NCI-H2107 treated with DMSO at 0.1 percent for 48 hours (cell line): ENCODE measurements around the gene RB1.
"Not testable (repeated sequence)": the region's sequence is repeated elsewhere in the genome, so short reads cannot be mapped to it uniquely, and the experiment has no call there.

Experiments
- DNase-seq: peaks from one replicate; lab custom pipeline; 2025; ENCODE audit not compliant: unreplicated experiment; lab: John Stamatoyannopoulos, UW

Gene RB1

DNA sequence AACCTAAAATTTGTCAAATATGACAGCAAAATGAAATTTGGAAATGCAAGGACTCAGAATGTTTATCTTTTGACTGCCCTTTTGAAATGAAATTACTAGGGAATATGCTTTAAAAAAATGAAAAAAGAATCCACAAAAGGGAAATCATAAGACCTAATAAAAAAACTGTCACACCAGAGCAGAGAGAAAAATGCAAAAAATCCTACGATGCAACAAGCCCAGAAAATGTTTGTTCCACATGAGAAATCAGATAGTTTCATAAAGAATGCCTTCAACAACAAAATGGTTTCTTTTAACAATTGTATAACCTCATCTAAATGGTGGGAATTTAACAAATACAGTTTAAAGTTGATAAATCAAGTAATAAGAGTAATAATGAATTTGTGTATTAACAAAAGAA lies 101.4 kb downstream of the RB1 start:
- DNase-seq: no peak

DNA sequence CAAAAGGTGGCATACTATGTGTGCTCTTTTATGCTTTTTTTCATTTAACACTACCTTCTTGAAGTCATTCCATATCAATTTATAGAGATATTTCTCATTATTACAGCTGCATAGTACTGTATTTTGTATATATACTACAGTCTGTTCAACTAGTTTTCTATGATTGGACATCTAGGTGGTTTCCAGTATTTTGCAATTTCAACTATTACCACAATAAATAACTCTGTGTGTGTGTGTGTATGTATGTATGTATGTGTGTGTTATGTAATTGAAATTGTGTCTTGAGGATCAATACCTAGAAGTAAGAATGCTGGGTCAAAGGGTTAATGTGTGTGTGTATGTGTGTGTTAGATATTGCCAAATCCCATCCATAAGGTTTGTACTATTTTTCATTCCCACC lies 102.3 kb downstream of the RB1 start:
- no peak for DNase-seq

DNA sequence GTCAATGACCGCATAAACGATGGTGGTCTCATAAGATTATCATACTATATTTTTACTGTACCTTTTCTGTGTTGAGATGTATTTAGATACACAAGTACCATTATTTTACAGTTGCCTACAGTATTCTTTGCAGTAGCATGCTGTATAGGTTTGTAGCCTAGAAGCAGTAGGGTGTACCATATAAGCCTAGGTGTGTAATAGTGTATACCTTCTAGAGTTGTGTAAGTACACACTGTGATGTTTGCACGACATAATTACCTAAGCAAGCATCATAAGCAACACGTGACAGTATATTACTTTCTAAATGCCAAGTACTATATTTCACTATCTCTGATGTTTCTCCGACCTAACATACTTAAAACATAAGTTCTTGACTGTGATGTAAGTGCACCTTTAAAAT lies 106.6 kb downstream of the RB1 start:
- DNase-seq: no peak

DNA sequence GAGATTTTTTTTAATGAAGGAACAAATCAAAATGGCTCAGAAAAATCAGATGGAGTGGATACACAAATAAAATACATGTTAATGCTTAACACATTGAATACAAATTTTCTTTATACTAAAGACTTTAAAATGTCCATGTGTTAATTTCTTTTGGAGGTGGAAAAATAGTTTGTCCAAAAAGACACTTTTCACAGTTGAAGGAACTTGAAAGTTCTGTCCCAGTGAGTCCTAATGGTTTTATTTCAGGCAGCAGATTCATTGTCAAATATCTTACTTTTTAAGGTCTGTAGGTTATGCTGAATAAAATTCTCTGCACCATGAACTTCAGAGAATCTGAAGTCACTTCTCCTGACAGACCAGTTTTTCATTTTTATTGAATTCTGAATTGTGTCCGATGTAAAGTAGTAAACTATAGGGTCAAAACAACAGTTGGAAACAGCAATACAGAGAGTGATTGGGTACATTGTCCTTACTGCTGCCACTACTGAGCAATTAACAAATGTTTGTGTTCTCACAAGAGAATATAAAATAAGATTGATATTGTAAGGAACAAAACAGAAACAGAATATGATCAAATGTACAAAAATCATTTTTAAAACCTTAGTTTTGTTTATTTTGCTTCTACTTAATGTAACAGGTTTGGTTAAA lies 107.7 kb downstream of the RB1 start:
- no peak for DNase-seq

GRCh38 chr13:48411841-48412531 lies 108.4 kb downstream of the RB1 start:
- DNase-seq: no peak

DNA sequence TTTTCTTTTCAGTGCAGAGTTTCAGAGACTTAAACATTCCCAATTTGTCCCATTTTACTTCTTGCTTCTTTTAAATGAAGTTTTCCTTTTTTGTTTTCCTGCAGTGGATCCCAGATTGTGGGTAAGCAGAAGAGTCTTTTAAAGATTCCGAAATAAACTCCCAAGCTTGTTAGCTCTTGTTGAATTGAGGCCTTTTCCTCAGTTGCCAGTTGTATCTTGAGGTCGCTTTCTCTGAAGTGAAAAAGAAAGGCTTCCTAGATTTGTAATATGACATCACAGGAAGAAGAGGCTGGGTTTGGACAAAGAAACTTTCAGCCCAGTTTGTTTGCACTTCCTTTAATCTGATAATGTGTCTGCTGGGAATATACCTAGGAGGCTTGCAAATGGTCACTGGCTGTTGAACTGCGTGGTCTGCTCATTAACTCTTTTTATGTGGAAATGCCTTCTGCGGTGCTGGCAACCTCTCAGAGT lies 109.4 kb downstream of the RB1 start, which contains the start of gene LPAR6:
Gene LPAR6, minus strand, starts transcription at position 233 of the 471 bp plus-strand sequence. CDS start 690 bp downstream, outside the sequence.
- no peak for DNase-seq

- no peak for DNase-seq
Observed at GRCh38 chr13:48414501-48414900, 111.0 kb downstream of the RB1 start.

DNA sequence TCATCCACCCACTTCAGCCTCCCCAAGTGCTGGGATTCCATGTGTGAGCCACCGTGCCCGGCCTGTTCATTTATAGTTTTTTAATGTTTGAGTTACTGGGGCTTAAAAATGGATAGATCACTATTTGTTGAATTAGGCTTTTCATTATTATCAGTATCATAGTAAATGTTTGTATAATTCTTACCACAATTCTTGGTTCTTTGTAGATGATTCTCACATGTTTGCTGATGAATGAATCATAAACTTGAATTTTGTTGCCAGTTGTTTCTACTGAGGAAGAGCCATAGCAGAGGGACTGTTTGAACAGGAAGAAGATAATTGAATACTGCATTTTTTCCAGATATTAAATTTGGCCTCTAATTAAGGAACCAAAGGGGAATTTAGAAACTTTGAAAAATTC lies 112.0 kb downstream of the RB1 start:
- DNase-seq: no peak

DNA sequence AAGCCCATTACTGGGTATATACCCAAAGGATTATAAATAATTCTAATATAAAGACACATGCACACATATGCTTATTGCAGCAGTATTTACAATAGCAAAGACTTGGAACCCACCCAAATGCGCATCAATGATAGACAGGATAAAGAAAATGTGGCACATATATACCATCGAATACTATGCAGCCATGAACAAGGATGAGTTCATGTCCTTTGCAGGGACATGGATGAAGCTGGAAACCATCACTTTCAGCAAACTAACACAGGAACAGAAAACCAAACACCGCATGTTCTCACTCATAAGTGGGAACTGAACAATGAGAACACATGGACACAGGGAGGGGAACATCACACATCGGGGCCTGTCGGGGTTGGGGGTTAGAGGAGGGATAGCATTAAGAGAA lies 118.5 kb downstream of the RB1 start:
- DNase-seq: not testable (repeated sequence)

DNA sequence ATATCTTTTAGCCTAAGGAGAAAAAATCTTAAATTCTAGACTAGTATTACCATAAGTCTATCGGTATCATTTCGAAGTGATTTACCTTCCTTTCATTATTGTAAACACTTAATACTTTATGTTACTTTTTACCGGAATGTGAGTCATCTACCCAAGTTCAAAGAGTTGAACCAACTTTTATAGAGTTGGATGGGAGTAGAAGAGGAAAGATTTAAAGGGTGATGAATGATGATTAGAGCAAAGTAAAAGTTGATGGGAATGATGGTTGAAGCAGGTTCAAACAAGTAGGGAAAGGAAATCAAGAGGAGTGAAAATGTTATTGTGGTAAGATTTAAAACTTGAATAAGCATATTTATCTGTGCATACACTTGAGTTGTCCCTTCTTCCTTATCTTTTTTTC lies 120.7 kb downstream of the RB1 start:
- DNase-seq: no peak

GRCh38 chr13:48426052-48426451 lies 122.5 kb downstream of the RB1 start:
- DNase-seq: no peak

GRCh38 chr13:48426755-48427298 lies 123.3 kb downstream of the RB1 start:
- not testable (repeated sequence) for DNase-seq

DNA sequence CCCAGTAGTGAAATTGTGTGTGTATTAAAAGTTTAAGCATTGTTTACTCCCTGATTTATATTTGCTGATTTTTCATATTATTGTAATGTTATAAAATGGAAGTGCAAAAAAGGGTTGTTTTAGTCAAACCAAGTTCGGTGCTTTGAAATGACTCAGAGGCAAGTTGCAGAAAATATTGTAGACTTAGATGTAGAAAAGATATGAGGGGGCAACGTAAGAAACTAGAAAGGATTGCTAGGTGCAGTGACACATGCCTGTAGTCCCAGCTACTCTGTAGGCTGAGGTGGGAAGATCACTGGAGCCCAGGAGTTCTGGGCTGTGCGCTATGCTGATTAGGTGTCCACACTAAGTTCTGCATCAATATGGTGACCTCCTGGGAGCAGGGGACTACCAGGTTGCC lies 125.5 kb downstream of the RB1 start:
- DNase-seq: no peak

DNA sequence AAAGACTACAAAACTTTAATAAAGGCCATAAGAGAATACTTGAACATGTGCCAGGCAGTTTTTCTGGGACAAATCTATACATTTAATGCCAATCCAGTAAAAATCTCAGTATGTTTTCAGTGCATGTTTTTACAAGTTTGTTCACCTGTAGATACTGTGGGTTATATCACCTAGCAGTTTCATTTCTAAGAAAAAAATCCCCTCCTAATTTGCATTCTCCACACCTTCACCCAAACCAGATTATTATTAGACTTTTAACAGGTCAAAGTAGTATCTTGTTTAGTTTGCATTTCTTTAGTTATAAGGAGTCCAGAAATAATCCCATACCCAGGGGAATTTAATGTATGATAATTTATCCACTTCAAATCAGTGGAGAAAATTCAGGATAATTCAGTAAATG lies 126.3 kb downstream of the RB1 start:
- DNase-seq: no peak

DNA sequence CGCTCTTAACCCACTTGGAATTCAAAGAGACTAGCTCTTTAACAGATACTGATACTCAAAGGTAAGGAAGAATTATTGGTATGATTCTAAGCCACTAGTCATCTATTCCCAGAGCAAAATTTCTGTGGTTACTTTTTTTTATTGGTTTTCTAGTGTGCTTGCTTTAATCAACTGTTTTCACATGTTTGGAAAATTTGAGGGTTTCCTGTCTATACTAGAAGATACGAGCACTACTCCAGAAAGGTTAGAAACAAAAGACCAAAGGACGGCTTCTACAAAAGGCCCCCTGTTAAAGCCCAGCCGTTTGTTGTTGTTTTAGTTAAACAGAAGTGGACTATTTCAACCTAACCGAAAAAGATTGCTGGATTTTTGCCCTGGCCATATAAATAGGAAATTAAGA lies 127.9 kb downstream of the RB1 start:
- no peak for DNase-seq

DNA sequence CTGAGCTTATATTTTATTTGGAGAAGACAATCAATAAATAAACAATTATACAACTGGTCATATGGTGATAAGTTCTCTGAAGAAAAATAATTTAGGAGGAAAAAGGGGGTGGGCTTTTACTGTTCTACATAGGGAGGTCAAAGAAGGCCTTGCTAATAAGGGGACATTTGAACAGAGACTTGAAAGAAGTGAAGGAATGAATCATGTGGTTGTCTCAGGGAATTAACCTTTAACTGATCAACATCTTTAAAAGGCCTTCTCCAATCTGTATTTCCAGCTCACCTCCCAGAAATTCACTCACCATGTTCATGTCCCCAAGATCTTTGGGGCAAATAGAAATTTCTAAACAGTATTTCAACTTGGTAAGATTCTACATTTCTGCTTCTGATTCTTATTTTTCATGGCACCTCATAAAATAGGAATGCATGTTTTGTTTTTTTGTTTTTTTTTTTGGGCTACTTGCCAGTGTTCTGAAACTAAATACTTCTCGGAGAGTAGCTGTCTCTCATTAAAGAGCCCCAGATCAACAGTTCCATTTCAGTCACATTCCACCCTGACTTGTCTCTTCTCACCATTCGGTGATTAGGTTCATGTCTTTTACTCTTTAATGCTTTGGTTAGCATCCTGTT lies 128.6 kb downstream of the RB1 start:
- DNase-seq: no peak

DNA sequence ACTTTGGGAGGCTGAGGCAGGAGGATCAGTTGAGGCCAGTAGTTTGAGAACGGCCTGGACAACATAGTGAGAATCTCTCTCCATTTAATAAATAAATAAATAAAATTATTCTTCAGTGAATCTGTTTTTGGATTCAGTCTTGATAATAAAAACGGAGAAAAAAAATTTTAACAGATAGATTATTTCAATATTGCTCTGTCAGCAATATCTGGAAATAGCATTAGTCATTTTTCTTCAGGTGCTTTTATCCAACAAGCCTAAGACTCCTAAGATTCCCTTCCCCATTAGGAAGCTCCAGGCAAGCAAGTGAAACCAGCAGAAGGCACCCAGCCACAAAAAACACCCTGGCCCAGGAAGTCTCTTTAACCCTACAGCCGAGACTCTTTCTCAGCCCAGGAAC lies 130.6 kb downstream of the RB1 start:
- no peak for DNase-seq

DNA sequence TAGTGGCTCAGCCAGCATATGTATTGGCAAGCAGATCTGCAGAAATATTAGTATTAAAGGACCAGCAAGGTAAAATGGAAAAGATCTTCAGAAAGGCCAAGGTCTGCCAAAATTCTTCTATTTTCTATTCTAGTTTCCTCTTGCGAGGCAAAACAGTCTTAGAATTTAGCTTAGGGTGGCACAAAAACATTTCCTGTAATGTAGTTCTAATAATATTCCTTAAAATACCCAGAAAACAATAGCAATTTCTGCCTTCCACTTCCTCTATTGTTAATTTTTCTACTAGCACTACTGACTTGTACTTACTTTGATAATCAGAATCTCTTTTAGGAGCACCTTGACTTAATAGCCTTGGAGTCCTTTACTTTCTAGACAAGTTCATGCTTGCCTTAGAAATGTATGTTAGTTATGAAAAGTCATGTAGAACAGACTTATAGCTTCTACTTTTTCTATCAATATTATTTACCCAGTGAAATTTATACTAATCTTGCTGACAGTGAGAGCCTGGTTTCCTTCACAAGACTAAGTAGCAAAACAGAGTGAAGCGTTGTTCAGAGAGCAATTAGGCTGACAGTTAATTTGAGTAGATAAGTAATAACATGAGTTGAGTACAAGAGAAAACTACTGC lies 133.2 kb downstream of the RB1 start:
- no peak for DNase-seq

DNA sequence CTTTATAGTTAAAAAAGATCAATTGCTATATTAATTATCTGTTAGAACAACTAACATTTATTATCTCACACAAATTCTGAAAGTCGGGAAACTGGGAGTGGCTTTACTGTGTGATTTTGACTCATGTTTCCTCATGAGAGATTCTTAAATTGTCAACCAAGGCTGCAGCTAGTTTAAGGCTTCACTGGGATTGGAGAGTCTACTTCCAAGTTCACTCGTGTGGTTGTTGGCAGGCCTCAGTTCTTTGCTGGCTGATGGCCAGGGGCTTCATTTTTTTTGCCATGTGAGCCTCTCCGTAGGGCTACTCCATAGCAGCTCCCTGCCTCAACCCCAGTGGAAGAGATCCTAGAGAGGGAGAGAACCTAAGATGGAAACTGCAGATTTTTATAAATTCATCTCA lies 133.8 kb downstream of the RB1 start:
- no peak for DNase-seq

GRCh38 chr13:48443442-48444208 lies 140.1 kb downstream of the RB1 start:
- no peak for DNase-seq

DNA sequence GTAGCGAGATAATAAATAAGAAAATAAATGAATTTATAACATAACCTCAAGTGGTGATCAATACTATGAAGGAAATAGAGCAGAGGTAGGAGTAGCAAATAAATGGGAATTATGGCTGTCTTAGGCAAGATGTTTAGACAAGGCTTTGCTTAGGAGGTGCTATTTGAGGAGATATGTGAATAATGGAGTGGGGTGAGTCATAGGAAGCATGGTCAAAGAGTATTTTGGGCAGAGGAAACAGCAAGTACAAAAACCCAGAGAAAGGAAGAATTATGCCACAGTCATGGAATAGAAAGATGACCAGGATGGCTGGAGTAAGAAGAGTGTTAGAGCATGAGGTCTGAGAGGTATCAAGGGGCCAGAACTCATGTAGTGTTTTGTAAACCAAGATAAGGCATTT lies 142.9 kb downstream of the RB1 start:
- no peak for DNase-seq
